H1 (cell line): ENCODE data around the gene NBDY. TPM values are rescaled to one million over a fixed set of nuclear protein-coding genes. Genes with fewer than 3 reads are reported as not detected.

ENCODE experiments used
- CTCF ChIA-PET: fragments of 300-600 bp; sonication (Branson Sonifier 250); formaldehyde crosslinking; loops from one replicate; lab custom pipeline; 2021; ENCODE audit not compliant: partially characterized antibody; lab: Charles Lee
- POLR2A ChIA-PET: fragments of 300-600 bp; sonication (Branson Sonifier 250); formaldehyde crosslinking; loops from one replicate; lab custom pipeline; 2021; ENCODE audit warnings: inconsistent platforms; ENCODE audit not compliant: partially characterized antibody; lab: Charles Lee
- DNase-seq, 2 experiments: peaks; one replicate each; pipeline versions ENCODE4 v3.0.0 to v3.0.0-alpha.2; 2010 to 2022; ENCODE audit warnings: low spot score in 2 of 2, low read depth in 1 of 2, mixed read lengths in 1 of 2
- FAIRE-seq: peaks from 2 replicates; lab custom pipeline; 2011; peaks lifted over from hg19 to GRCh38; lab: Jason Lieb, UNC
- H2AFZ ChIP-seq: 2 replicates; pipeline ENCODE4 v1.8.1; 2012; ENCODE audit warnings: low read length, inconsistent platforms
- H2AK5ac ChIP-seq: 2 replicates; pipeline ENCODE4 v1.6.1; 2013; ENCODE audit warnings: low read depth, low read length
- H2BK120ac ChIP-seq: replicated peaks from 2 replicates; pipeline ENCODE3; 2013; ENCODE audit warnings: low read depth, low read length, inconsistent platforms
- H2BK12ac ChIP-seq: 2 replicates; pipeline ENCODE4 v1.6.1; 2013; ENCODE audit warnings: low read depth, low read length
- H2BK15ac ChIP-seq: 2 replicates; pipeline ENCODE4 v1.6.1; 2013; ENCODE audit warnings: low read length
- H2BK20ac ChIP-seq: 2 replicates; pipeline ENCODE4 v1.6.1; 2013; ENCODE audit warnings: low read length
- H2BK5ac ChIP-seq: 2 replicates; pipeline ENCODE4 v1.6.1; 2013; ENCODE audit warnings: low read depth, low read length
- H3K14ac ChIP-seq: 2 replicates; pipeline ENCODE4 v1.6.1; 2013; ENCODE audit warnings: inconsistent platforms; ENCODE audit not compliant: insufficient read length
- H3K18ac ChIP-seq: 2 replicates; pipeline ENCODE4 v1.6.1; 2013; ENCODE audit warnings: low read length; ENCODE audit errors: extremely low read depth
- H3K23ac ChIP-seq: 2 replicates; pipeline ENCODE4 v1.6.1; 2013; ENCODE audit warnings: inconsistent platforms; ENCODE audit not compliant: insufficient read length
- H3K23me2 ChIP-seq: 2 replicates; pipeline ENCODE4 v1.6.1; 2013; ENCODE audit warnings: low read depth, low read length
- H3K27ac ChIP-seq: 2 replicates; pipeline ENCODE4 v1.6.1; 2011; ENCODE audit warnings: low read depth, low read length, inconsistent platforms
- H3K27me3 ChIP-seq, 4 experiments: replicated peaks in 1 of 4; 1 replicate in 1 of 4; 2 replicates in 3 of 4; pipeline versions ENCODE4 v1.6.1 to v1.8.1; 2011 to 2013; ENCODE audit warnings: low read length in 3 of 4, mild to moderate bottlenecking in 3 of 4, inconsistent platforms in 2 of 4, mixed read lengths in 2 of 4, moderate library complexity in 1 of 4; ENCODE audit not compliant: control insufficient read depth in 3 of 4, insufficient read depth in 3 of 4; ENCODE audit errors: extremely low read depth in 1 of 4
- H3K36me3 ChIP-seq, 4 experiments: 2 replicates each; pipeline versions ENCODE4 v1.6.1 to v1.8.1; 2011 to 2013; ENCODE audit warnings: mild to moderate bottlenecking in 4 of 4, low read length in 3 of 4, moderate library complexity in 2 of 4, control low read depth in 1 of 4, inconsistent platforms in 1 of 4; ENCODE audit not compliant: insufficient read depth in 4 of 4, control insufficient read depth in 2 of 4
- H3K4ac ChIP-seq: replicated peaks from 2 replicates; pipeline ENCODE3; 2013; ENCODE audit warnings: low read length, low read depth, mixed read lengths, inconsistent platforms; ENCODE audit not compliant: insufficient read length
- H3K4me1 ChIP-seq, 4 experiments: replicated peaks in 1 of 4; 1 replicate in 1 of 4; 2 replicates in 3 of 4; pipeline versions ENCODE4 v1.6.1 to v1.8.1; 2011 to 2013; ENCODE audit warnings: low read length in 3 of 4, inconsistent platforms in 2 of 4, mixed read lengths in 1 of 4; ENCODE audit not compliant: insufficient read depth in 4 of 4, control insufficient read depth in 3 of 4
- H3K4me2 ChIP-seq, 2 experiments: 2 replicates each; pipeline versions ENCODE4 v1.6.1 to v1.8.1; 2011 to 2013; ENCODE audit warnings: low read depth in 2 of 2, low read length in 2 of 2, control low read depth in 1 of 2, inconsistent platforms in 1 of 2, mild to moderate bottlenecking in 1 of 2; ENCODE audit not compliant: insufficient read depth in 1 of 2
- H3K4me3 ChIP-seq, 4 experiments: fragments of 200-600, 300-600 bp in 1 of 4; sonication (generic), shearing (Covaris generic), sonication (Bioruptor Twin) in 1 of 4; 2 replicates each; pipeline versions ENCODE4 v1.5.1 to v1.8.1; 2011 to 2016; ENCODE audit warnings: low read length in 4 of 4, low read depth in 3 of 4, control low read depth in 2 of 4, inconsistent platforms in 2 of 4, mild to moderate bottlenecking in 2 of 4, mixed read lengths in 1 of 4, moderate library complexity in 1 of 4; ENCODE audit not compliant: insufficient read depth in 2 of 4; ENCODE audit errors: extremely low read depth in 1 of 4
- H3K56ac ChIP-seq: replicated peaks from 2 replicates; pipeline ENCODE3; 2013; ENCODE audit warnings: low read depth, mild to moderate bottlenecking, mixed read lengths, low read length, inconsistent platforms; ENCODE audit not compliant: insufficient read length
- H3K79me1 ChIP-seq: 2 replicates; pipeline ENCODE4 v1.6.1; 2013; ENCODE audit warnings: low read depth, low read length, control low read depth
- H3K79me2 ChIP-seq, 2 experiments: 2 replicates each; pipeline versions ENCODE4 v1.6.1 to v1.8.1; 2012 to 2013; ENCODE audit warnings: low read length in 2 of 2, mild to moderate bottlenecking in 2 of 2, inconsistent platforms in 1 of 2; ENCODE audit not compliant: insufficient read depth in 2 of 2, control insufficient read depth in 1 of 2
- H3K9ac ChIP-seq, 4 experiments: replicated peaks in 1 of 4; 1 replicate in 1 of 4; 2 replicates in 3 of 4; pipeline versions ENCODE4 v1.6.1 to v1.8.1; 2011 to 2013; ENCODE audit warnings: low read depth in 3 of 4, low read length in 3 of 4, control low read depth in 2 of 4, mild to moderate bottlenecking in 2 of 4, moderate library complexity in 2 of 4, inconsistent platforms in 1 of 4; ENCODE audit errors: extremely low read depth in 1 of 4
- H3K9me3 ChIP-seq, 2 experiments: 2 replicates each; pipeline versions ENCODE4 v1.6.1 to v1.8.1; 2012 to 2013; ENCODE audit warnings: mild to moderate bottlenecking in 2 of 2, moderate library complexity in 2 of 2, control low read depth in 1 of 2, inconsistent platforms in 1 of 2, low read depth in 1 of 2, low read length in 1 of 2, mixed read lengths in 1 of 2; ENCODE audit not compliant: insufficient read depth in 2 of 2
- H4K20me1 ChIP-seq, 2 experiments: replicated peaks in 1 of 2; 2 replicates each; pipeline versions ENCODE3 to v1.8.1; 2011 to 2013; ENCODE audit warnings: inconsistent platforms in 2 of 2, low read length in 2 of 2, mild to moderate bottlenecking in 1 of 2; ENCODE audit not compliant: insufficient read depth in 2 of 2, control insufficient read depth in 1 of 2
- H4K5ac ChIP-seq: 2 replicates; pipeline ENCODE4 v1.6.1; 2013; ENCODE audit warnings: low read length, low read depth, mixed read lengths, inconsistent platforms; ENCODE audit not compliant: insufficient read length
- H4K8ac ChIP-seq: 2 replicates; pipeline ENCODE4 v1.8.0; 2013; ENCODE audit warnings: mild to moderate bottlenecking, moderate library complexity, low read length, inconsistent platforms; ENCODE audit not compliant: insufficient read depth; ENCODE audit errors: extremely low read depth
- H4K91ac ChIP-seq: replicated peaks from 2 replicates; pipeline ENCODE3; 2013; ENCODE audit warnings: low read length, mixed read lengths, inconsistent platforms; ENCODE audit not compliant: insufficient read length
- CBX8 ChIP-seq: fragments of 300-800, 300-1000 bp; sonication (generic); IDR thresholded peaks from 2 replicates; pipeline ENCODE4 v1.7.1; 2016; ENCODE audit warnings: low read depth, low read length, borderline replicate concordance
- EGR1 ChIP-seq: IDR thresholded peaks from 2 replicates; pipeline ENCODE4 v1.6.1; 2011; ENCODE audit warnings: low read depth, low read length, borderline replicate concordance
- FOSL1 ChIP-seq: IDR thresholded peaks from 2 replicates; pipeline ENCODE4 v1.6.1; 2011; ENCODE audit warnings: mild to moderate bottlenecking, low read depth, low read length, moderate library complexity; ENCODE audit not compliant: insufficient read depth
- HDAC2 ChIP-seq, 2 experiments: fragments of 300-600 bp in 1 of 2; sonication (generic) in 1 of 2; IDR thresholded peaks; 2 replicates each; pipeline ENCODE4 v1.6.1; 2011 to 2012; ENCODE audit warnings: low read depth in 2 of 2, low read length in 2 of 2, mild to moderate bottlenecking in 2 of 2, moderate library complexity in 2 of 2, borderline replicate concordance in 1 of 2, inconsistent platforms in 1 of 2
- RAD21 ChIP-seq, 2 experiments: IDR thresholded peaks in 1 of 2; conservative IDR thresholded peaks in 1 of 2; 2 replicates each; pipeline ENCODE4 v1.6.1; 2011; ENCODE audit warnings: low read depth in 2 of 2, low read length in 2 of 2, improper control_type of control experiment in 1 of 2, inconsistent platforms in 1 of 2, mild to moderate bottlenecking in 1 of 2, moderate library complexity in 1 of 2
- RFX5 ChIP-seq: IDR thresholded peaks from 2 replicates; pipeline ENCODE4 v1.6.1; 2011; ENCODE audit warnings: low read depth, low read length, improper control_type of control experiment, borderline replicate concordance
- RNF2 ChIP-seq: fragments of 200-900, 300-1000 bp; sonication (generic); IDR thresholded peaks from 2 replicates; pipeline ENCODE4 v1.7.1; 2016; ENCODE audit warnings: borderline replicate concordance, low read depth, mild to moderate bottlenecking, antibody characterized with exemption, low read length; ENCODE audit not compliant: poor library complexity, severe bottlenecking; ENCODE audit errors: missing control alignments
- SRF ChIP-seq: IDR thresholded peaks from 2 replicates; pipeline ENCODE4 v1.6.1; 2011; ENCODE audit warnings: mild to moderate bottlenecking, low read depth, low read length, moderate library complexity
- WGBS, 2 experiments: shearing (Covaris generic) in 1 of 2; methylation state at CpG; one replicate each; pipeline versions ENCODE4 v1.1.6 to v1.1.7; 2013 to 2015; ENCODE audit warnings: low lambda C conversion rate in 2 of 2, mixed read lengths in 2 of 2, inconsistent platforms in 1 of 2, low coverage in 1 of 2, missing lambda C conversion rate in 1 of 2; ENCODE audit not compliant: insufficient replicate concordance in 2 of 2, insufficient coverage in 1 of 2, insufficient read length in 1 of 2; ENCODE audit errors: extremely low coverage in 1 of 2, missing lambda C conversion rate in 1 of 2; 5-methylcytosine and 5-hydroxymethylcytosine counted together
- polyA plus RNA-seq, 7 experiments: library from polyadenylated mRNA; depleted of rRNA in 3 of 7; stranded (reverse) in 5 of 7; unstranded in 2 of 7; fragments of >200 nt in 5 of 7; fragments of 200-250 nt in 2 of 7; gene quantifications; 1 replicate in 5 of 7; 2 replicates in 1 of 7; 4 replicates in 1 of 7; pipeline versions ENCODE4 v1.2.1 to v1.2.3, GENCODE V29; 2011 to 2013; ENCODE audit warnings: missing spikeins in 2 of 7, mixed read lengths in 2 of 7
- total RNA-seq: library from RNA; stranded (reverse); fragmentation: NEBNext Ultra II Directional; extraction: Animal tissue kit (Norgen Biotek cat#: 25700); gene quantifications from 2 replicates; pipeline ENCODE4 v1.2.1, GENCODE V29; 2021
- TF ChIP-seq, protein P1 (sequence below): IDR thresholded peaks from 2 replicates; pipeline ENCODE4 v1.6.1; 2012; ENCODE audit warnings: low read length, inconsistent platforms
- TF ChIP-seq, protein P2 (sequence below): IDR thresholded peaks from 2 replicates; pipeline ENCODE4 v1.6.1; 2012; ENCODE audit warnings: inconsistent platforms

Gene NBDY
- total and polyA plus RNA-seq, 2 of the 8 experiments (the other 6 are each of a cell fraction or from before 2014, with no cell fraction given): 42.3 to 57.8 TPM

DNA sequence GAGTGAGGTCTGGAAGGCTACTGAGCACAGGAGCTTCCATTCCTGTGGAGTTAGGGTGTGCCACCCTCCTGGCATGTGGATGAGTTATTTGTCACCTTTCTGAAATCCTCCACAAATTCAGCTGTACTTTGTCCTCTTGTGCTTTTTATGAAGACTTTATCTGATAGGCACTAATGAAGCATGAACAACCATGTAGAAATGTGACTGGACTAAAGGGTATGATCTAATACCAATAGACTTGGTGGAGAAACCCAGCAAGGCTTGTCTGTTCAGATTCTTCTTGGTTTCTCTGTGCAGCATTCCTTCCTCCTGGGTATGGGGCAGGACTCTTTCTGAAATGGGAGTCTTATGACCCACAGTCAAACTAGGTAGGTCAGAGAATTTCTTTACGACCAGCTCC is 9.6 kb downstream of the NBDY start:
- no peak overlapping the region for H3K4me3 ChIP-seq
- H3K36me3 ChIP-seq: peaks cover 0 to 6% (median 3%) of the 10 kb centered on the region in 4 experiments; a peak in 4 of 8 replicates
- H3K4ac ChIP-seq: no peak overlapping the region
- no CpG with 5 or more reads among the region's 1 CpG for WGBS, 2 experiments
- H3K9ac ChIP-seq: no peak overlapping the region
- no peak overlapping the region for H4K91ac ChIP-seq
- no peak overlapping the region for H3K23ac ChIP-seq
- H3K18ac ChIP-seq: no peak overlapping the region
- H3K4me2 ChIP-seq: no peak overlapping the region
- H2BK15ac ChIP-seq: no peak overlapping the region
- H4K5ac ChIP-seq: no peak overlapping the region
- no peak overlapping the region for H2BK120ac ChIP-seq
- H3K27me3 ChIP-seq: no peaks in the 10 kb centered on the region
- no peak for FAIRE-seq
- H2BK12ac ChIP-seq: no peak overlapping the region
- no peaks in the 10 kb centered on the region for H3K79me1 ChIP-seq
- H4K20me1 ChIP-seq: no peaks in the 10 kb centered on the region
- DNase-seq: no peak
- no peaks in the 10 kb centered on the region for H3K23me2 ChIP-seq
- no peak overlapping the region for H4K8ac ChIP-seq
- no peak overlapping the region for H3K14ac ChIP-seq
- H3K56ac ChIP-seq: no peak overlapping the region
- no peaks in the 10 kb centered on the region for H3K4me1 ChIP-seq
- no peak overlapping the region for H3K27ac ChIP-seq
- peaks cover 0 to 70% of the 10 kb centered on the region in 2 experiments; a peak in 2 of 4 replicates for H3K79me2 ChIP-seq
- H2AK5ac ChIP-seq: no peak overlapping the region
- H3K9me3 ChIP-seq: no peaks in the 10 kb centered on the region
- ChIA-PET CTCF (no interaction called here), POLR2A (no interaction called here)
- H2AFZ ChIP-seq: no peak overlapping the region
- H2BK20ac ChIP-seq: no peak overlapping the region
- H2BK5ac ChIP-seq: no peak overlapping the region
- TF ChIP-seq HDAC2 (IDR thresholded peaks at IDR 0.05; ENCODE audit: borderline replicate concordance in 1 of 2, low read depth in 2 of 2, low read length in 2 of 2) (no peak), EGR1 (no peak), RNF2 (no peak), CBX8 (no peak), FOSL1 (no peak), RAD21 (IDR thresholded peaks at IDR 0.05 in 1 of 2, conservative IDR thresholded peaks at IDR 0.05 in 1 of 2; ENCODE audit: low read depth in 2 of 2, low read length in 2 of 2) (no peak), RFX5 (no peak), SRF (no peak)
- TF ChIP-seq, protein P1, sequence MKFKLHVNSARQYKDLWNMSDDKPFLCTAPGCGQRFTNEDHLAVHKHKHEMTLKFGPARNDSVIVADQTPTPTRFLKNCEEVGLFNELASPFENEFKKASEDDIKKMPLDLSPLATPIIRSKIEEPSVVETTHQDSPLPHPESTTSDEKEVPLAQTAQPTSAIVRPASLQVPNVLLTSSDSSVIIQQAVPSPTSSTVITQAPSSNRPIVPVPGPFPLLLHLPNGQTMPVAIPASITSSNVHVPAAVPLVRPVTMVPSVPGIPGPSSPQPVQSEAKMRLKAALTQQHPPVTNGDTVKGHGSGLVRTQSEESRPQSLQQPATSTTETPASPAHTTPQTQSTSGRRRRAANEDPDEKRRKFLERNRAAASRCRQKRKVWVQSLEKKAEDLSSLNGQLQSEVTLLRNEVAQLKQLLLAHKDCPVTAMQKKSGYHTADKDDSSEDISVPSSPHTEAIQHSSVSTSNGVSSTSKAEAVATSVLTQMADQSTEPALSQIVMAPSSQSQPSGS: no peak
- TF ChIP-seq, protein P2, sequence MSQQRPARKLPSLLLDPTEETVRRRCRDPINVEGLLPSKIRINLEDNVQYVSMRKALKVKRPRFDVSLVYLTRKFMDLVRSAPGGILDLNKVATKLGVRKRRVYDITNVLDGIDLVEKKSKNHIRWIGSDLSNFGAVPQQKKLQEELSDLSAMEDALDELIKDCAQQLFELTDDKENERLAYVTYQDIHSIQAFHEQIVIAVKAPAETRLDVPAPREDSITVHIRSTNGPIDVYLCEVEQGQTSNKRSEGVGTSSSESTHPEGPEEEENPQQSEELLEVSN: no peak
